Measurements from ENCODE around the gene ADGRF4. TPM values are rescaled to one million over a fixed set of nuclear protein-coding genes. Genes with fewer than 3 reads are reported as not detected.

Gene ADGRF4
- total and polyA plus RNA-seq, 2 donors (not counting 3 experiments of a cell fraction or from before 2014, with no cell fraction given) = not detected

DNA sequence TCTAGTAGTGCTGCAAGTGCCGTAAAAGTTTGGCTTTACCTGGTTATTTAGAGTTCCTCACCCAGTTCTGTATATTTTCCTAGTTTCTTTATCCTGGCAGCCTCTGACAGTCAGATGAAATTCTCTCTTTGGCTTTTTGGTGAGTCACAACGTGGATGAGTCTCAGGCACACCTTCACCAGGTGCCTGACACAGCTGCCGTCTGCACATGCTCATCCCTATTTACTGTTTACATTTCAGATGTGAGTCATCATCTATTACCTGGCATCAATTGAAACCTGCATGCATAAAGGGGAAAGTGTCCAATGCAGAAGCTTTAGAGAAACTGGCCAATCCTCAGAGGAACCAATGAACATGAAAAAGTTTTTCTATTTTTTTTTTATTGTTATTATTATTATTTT lies 33.3 kb upstream of the ADGRF4 start:
- H3K79me2 ChIP-seq (ENCODE audit: control insufficient read depth, insufficient read depth, low read length) = no peaks in the 10 kb centered on the region

More for the DNA sequence above, 33.3 kb upstream of the ADGRF4 start:
- ChIA-PET CTCF (no interaction called here), POLR2A (no interaction called here)
- Histone ChIP-seq H3K27me3 (ENCODE audit: control insufficient read depth in 2 of 2, insufficient read depth in 2 of 2, low read length in 2 of 2) (peaks cover 0 to 2% of the 10 kb centered on the region in 2 experiments), H3K36me3 (ENCODE audit: control insufficient read depth in 2 of 2, extremely low read depth in 1 of 2, insufficient read depth in 2 of 2, low read length in 2 of 2) (no peaks in the 10 kb centered on the region), H3K9me3 (replicated peaks; ENCODE audit: control insufficient read depth, insufficient read depth, low read length) (no peaks in the 10 kb centered on the region), H3K4me3 (replicated peaks in 1 of 3; ENCODE audit: insufficient read depth in 1 of 3, low read depth in 1 of 3, low read length in 3 of 3) (no peak overlapping the region), H2AFZ (ENCODE audit: low read depth, low read length) (no peak overlapping the region), H3K9ac (replicated peaks; ENCODE audit: extremely low read depth, insufficient read depth, low read length) (no peak overlapping the region), H3K9me1 (replicated peaks; ENCODE audit: control insufficient read depth, extremely low read depth, insufficient read depth, low read length) (no peaks in the 10 kb centered on the region), H3K4me2 (ENCODE audit: insufficient read depth, low read length) (no peak overlapping the region), H3K4me1 (ENCODE audit: control insufficient read depth, extremely low read depth, insufficient read depth, low read length) (no peaks in the 10 kb centered on the region), H4K20me1 (replicated peaks; ENCODE audit: control insufficient read depth, extremely low read depth, insufficient read depth, low read length) (no peaks in the 10 kb centered on the region), H3K27ac (ENCODE audit: insufficient read depth, low read depth, low read length) (no peak overlapping the region)
- DNase-seq (ENCODE audit: low read depth, low spot score) (no peak), FAIRE-seq (no peak)
- dilution Hi-C loops (cut with MboI; ENCODE audit: extremely low pct_ligation_motif_present, low sequenced_read_pairs) (no loop called here), intact Hi-C loops (cut with micrococcal nuclease) (no loop called here)
- no peak for TF ChIP-seq POLR2A (IDR thresholded peaks at IDR 0.05; ENCODE audit: low read depth, low read length)
- TF ChIP-seq GATA2 (IDR thresholded peaks at IDR 0.05; ENCODE audit: insufficient read depth, insufficient read length, low read depth, low read length) = no peak
- no peak for TF ChIP-seq JUN (IDR thresholded peaks at IDR 0.05; ENCODE audit: borderline replicate concordance, insufficient read depth, insufficient read length, low read depth)
- TF ChIP-seq EZH2 (IDR thresholded peaks at IDR 0.05; ENCODE audit: borderline replicate concordance, low read depth, low read length, severe bottlenecking) = no peak
- TF ChIP-seq MYC (IDR thresholded peaks at IDR 0.05; ENCODE audit: low read depth, low read length) = no peak
- TF ChIP-seq, protein P1, sequence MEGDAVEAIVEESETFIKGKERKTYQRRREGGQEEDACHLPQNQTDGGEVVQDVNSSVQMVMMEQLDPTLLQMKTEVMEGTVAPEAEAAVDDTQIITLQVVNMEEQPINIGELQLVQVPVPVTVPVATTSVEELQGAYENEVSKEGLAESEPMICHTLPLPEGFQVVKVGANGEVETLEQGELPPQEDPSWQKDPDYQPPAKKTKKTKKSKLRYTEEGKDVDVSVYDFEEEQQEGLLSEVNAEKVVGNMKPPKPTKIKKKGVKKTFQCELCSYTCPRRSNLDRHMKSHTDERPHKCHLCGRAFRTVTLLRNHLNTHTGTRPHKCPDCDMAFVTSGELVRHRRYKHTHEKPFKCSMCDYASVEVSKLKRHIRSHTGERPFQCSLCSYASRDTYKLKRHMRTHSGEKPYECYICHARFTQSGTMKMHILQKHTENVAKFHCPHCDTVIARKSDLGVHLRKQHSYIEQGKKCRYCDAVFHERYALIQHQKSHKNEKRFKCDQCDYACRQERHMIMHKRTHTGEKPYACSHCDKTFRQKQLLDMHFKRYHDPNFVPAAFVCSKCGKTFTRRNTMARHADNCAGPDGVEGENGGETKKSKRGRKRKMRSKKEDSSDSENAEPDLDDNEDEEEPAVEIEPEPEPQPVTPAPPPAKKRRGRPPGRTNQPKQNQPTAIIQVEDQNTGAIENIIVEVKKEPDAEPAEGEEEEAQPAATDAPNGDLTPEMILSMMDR (IDR thresholded peaks at IDR 0.05; ENCODE audit: extremely low read depth in 1 of 2, insufficient read depth in 1 of 2, low read depth in 1 of 2, low read length in 2 of 2) = no peak
- BruUV-seq (replicated peaks) = no TSS peak

Data from endothelial cell of umbilical vein (primary cell).